Activated naive CD8-positive, alpha-beta T cell treated with anti-CD3 and anti-CD28 coated beads, Interleukin-2, amount 50 U/mL, for 24 hours (primary cell): ENCODE results near the gene UBXN10.

ENCODE experiments used
- ATAC-seq: fragments of 150-1000 bp; cut with Tn5 transposase; one replicate; pipeline ENCODE4 v1.10.0; 2021
- DNase-seq: peaks from one replicate; pipeline ENCODE4 v3.0.0; 2021
- H3K27ac Mint-ChIP-seq: one replicate; pipeline ENCODE4 v1.8.0; 2021; ENCODE audit warnings: mild to moderate bottlenecking, mixed read lengths
- H3K27me3 Mint-ChIP-seq: one replicate; pipeline ENCODE4 v1.8.0; 2021; ENCODE audit warnings: mixed read lengths
- H3K36me3 Mint-ChIP-seq: one replicate; pipeline ENCODE4 v1.8.0; 2021; ENCODE audit warnings: low read depth, mixed read lengths
- H3K4me1 Mint-ChIP-seq: one replicate; pipeline ENCODE4 v1.8.0; 2021; ENCODE audit warnings: mixed read lengths
- H3K4me3 Mint-ChIP-seq: one replicate; pipeline ENCODE4 v1.8.0; 2021; ENCODE audit warnings: mild to moderate bottlenecking, moderate library complexity, mixed read lengths
- H3K9me3 Mint-ChIP-seq: one replicate; pipeline ENCODE4 v1.8.0; 2021; ENCODE audit warnings: mixed read lengths

UBXN10 gene

GRCh38 chr1:20168564-20169491 lies 17.1 kb upstream of the UBXN10 start:
- Mint-ChIP-seq H3K27ac (no peak overlapping the region), H3K4me3 (no peak overlapping the region), H3K4me1 (peaks cover 18% of the 10 kb centered on the region), H3K9me3 (peaks cover 9% of the 10 kb centered on the region), H3K36me3 (peaks cover 6% of the 10 kb centered on the region), H3K27me3 (peaks cover 3% of the 10 kb centered on the region)
- DNase-seq (no peak), ATAC-seq (no peak)

GRCh38 chr1:20169932-20170331 lies 16.0 kb upstream of the UBXN10 start:
- Mint-ChIP-seq H3K4me3 (no peak overlapping the region), H3K27ac (no peak overlapping the region), H3K36me3 (peaks cover 5% of the 10 kb centered on the region), H3K4me1 (peaks cover 29% of the 10 kb centered on the region), H3K27me3 (peaks cover 3% of the 10 kb centered on the region), H3K9me3 (peaks cover 5% of the 10 kb centered on the region)
- DNase-seq (no peak), ATAC-seq (no peak)

- H3K36me3 Mint-ChIP-seq: peaks cover 3% of the 10 kb centered on the region
- peaks cover 38% of the 10 kb centered on the region for H3K4me1 Mint-ChIP-seq
- ATAC-seq: no peak
- DNase-seq: no peak
- no peaks in the 10 kb centered on the region for H3K9me3 Mint-ChIP-seq
- no peak overlapping the region for H3K4me3 Mint-ChIP-seq
- H3K27me3 Mint-ChIP-seq: no peaks in the 10 kb centered on the region
- peak overlapping the region; percentile 76 for H3K27ac Mint-ChIP-seq
Observed at GRCh38 chr1:20172033-20172590, 13.8 kb upstream of the UBXN10 start.

GRCh38 chr1:20174937-20175666 lies 10.8 kb upstream of the UBXN10 start:
- DNase-seq: no peak
- peaks cover 3% of the 10 kb centered on the region for H3K36me3 Mint-ChIP-seq
- peaks cover 8% of the 10 kb centered on the region for H3K9me3 Mint-ChIP-seq
- ATAC-seq: peak; percentile 58
- H3K4me3 Mint-ChIP-seq: peak overlapping the region; percentile 71
- H3K27me3 Mint-ChIP-seq: peaks cover 4% of the 10 kb centered on the region
- peaks cover 39% of the 10 kb centered on the region for H3K4me1 Mint-ChIP-seq
- H3K27ac Mint-ChIP-seq: peak overlapping the region; percentile 88

- no peak for ATAC-seq
Observed at GRCh38 chr1:20178634-20179370, 7.1 kb upstream of the UBXN10 start.

GRCh38 chr1:20179371-20180128 lies 6.3 kb upstream of the UBXN10 start:
- H3K36me3 Mint-ChIP-seq: peaks cover 5% of the 10 kb centered on the region
- H3K4me1 Mint-ChIP-seq: peaks cover 33% of the 10 kb centered on the region
- DNase-seq (no peak), ATAC-seq (no peak)
- H3K27me3 Mint-ChIP-seq: peaks cover 7% of the 10 kb centered on the region
- no peak overlapping the region for H3K27ac Mint-ChIP-seq
- H3K4me3 Mint-ChIP-seq: no peak overlapping the region
- H3K9me3 Mint-ChIP-seq: peaks cover 10% of the 10 kb centered on the region

More at GRCh38 chr1:20178634-20179370, 7.1 kb upstream of the UBXN10 start:
- Mint-ChIP-seq H3K4me3 (no peak overlapping the region), H3K36me3 (peaks cover 5% of the 10 kb centered on the region), H3K27me3 (peaks cover 7% of the 10 kb centered on the region), H3K27ac (no peak overlapping the region), H3K9me3 (peaks cover 10% of the 10 kb centered on the region), H3K4me1 (peaks cover 33% of the 10 kb centered on the region)
- no peak for DNase-seq

- Mint-ChIP-seq H3K27me3 (peaks cover 7% of the 10 kb centered on the region), H3K4me1 (peaks cover 33% of the 10 kb centered on the region), H3K27ac (no peak overlapping the region), H3K36me3 (peaks cover 3% of the 10 kb centered on the region), H3K4me3 (no peak overlapping the region), H3K9me3 (peaks cover 10% of the 10 kb centered on the region)
- no peak for ATAC-seq
- DNase-seq: no peak
Observed at GRCh38 chr1:20180129-20180843, 5.6 kb upstream of the UBXN10 start.

GRCh38 chr1:20180844-20181207 lies 5.1 kb upstream of the UBXN10 start:
- Mint-ChIP-seq H3K36me3 (peaks cover 3% of the 10 kb centered on the region), H3K9me3 (peaks cover 10% of the 10 kb centered on the region), H3K4me3 (no peak overlapping the region), H3K4me1 (peaks cover 31% of the 10 kb centered on the region), H3K27ac (no peak overlapping the region), H3K27me3 (peaks cover 7% of the 10 kb centered on the region)
- DNase-seq (no peak), ATAC-seq (no peak)

GRCh38 chr1:20182415-20182814 lies 3.5 kb upstream of the UBXN10 start:
- Mint-ChIP-seq H3K36me3 (peaks cover 3% of the 10 kb centered on the region), H3K4me3 (no peak overlapping the region), H3K4me1 (peaks cover 42% of the 10 kb centered on the region), H3K27ac (no peak overlapping the region), H3K27me3 (peaks cover 9% of the 10 kb centered on the region), H3K9me3 (peaks cover 10% of the 10 kb centered on the region)
- ATAC-seq: no peak
- no peak for DNase-seq

- no peak overlapping the region for H3K27ac Mint-ChIP-seq
- H3K27me3 Mint-ChIP-seq: peaks cover 11% of the 10 kb centered on the region
- H3K36me3 Mint-ChIP-seq: peaks cover 3% of the 10 kb centered on the region
- peaks cover 49% of the 10 kb centered on the region for H3K4me1 Mint-ChIP-seq
- no peak for DNase-seq
- no peak for ATAC-seq
- no peak overlapping the region for H3K4me3 Mint-ChIP-seq
- peaks cover 10% of the 10 kb centered on the region for H3K9me3 Mint-ChIP-seq
Observed at GRCh38 chr1:20183035-20183434, 2.9 kb upstream of the UBXN10 start.

GRCh38 chr1:20183616-20184271 lies 2.2 kb upstream of the UBXN10 start:
- DNase-seq (no peak), ATAC-seq (no peak)
- H3K9me3 Mint-ChIP-seq: peaks cover 10% of the 10 kb centered on the region
- peaks cover 56% of the 10 kb centered on the region for H3K4me1 Mint-ChIP-seq
- peaks cover 18% of the 10 kb centered on the region for H3K27me3 Mint-ChIP-seq
- H3K27ac Mint-ChIP-seq: peak overlapping the region; percentile 51
- no peak overlapping the region for H3K4me3 Mint-ChIP-seq
- H3K36me3 Mint-ChIP-seq: peaks cover 3% of the 10 kb centered on the region

- DNase-seq: no peak
- ATAC-seq: no peak
- Mint-ChIP-seq H3K9me3 (peaks cover 8% of the 10 kb centered on the region), H3K4me1 (peaks cover 60% of the 10 kb centered on the region), H3K27ac (peak overlapping the region; percentile 63), H3K4me3 (no peak overlapping the region), H3K36me3 (peaks cover 3% of the 10 kb centered on the region), H3K27me3 (peaks cover 25% of the 10 kb centered on the region)
Observed at GRCh38 chr1:20184481-20184900, 1.4 kb upstream of the UBXN10 start.
